Measurements from ENCODE around the gene SHOC2. TPM values are rescaled to one million over a fixed set of nuclear protein-coding genes. Genes with fewer than 3 reads are reported as not detected.

The SHOC2 gene
- total and polyA plus RNA-seq, 9 of the 15 experiments (the other 6 are each of a cell fraction or from before 2014, with no cell fraction given) = 9.2 to 17.5 (median 14.9) TPM

DNA sequence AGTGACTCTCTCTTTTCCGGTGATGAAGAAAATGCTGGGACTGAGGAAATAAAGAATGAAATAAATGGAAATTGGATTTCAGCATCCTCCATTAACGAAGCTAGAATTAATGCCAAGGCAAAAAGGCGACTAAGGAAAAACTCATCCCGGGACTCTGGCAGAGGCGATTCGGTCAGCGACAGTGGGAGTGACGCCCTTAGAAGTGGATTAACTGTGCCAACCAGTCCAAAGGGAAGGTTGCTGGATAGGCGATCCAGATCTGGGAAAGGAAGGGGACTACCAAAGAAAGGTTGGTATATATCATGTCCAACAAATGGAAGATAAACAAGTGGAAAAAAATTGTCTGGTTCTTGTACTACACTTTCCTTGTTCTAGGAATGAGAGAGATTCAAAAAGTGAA is 38.2 kb upstream of the SHOC2 start:
- WGBS (ENCODE audit: insufficient coverage, low coverage, missing lambda C conversion rate) = 92% methylated on average over 8 of the region's 9 CpGs
- H3K4me2 ChIP-seq (ENCODE audit: insufficient read depth, low read length) = no peak overlapping the region
- DNase-seq (ENCODE audit: extremely low read depth in 1 of 4, low spot score in 3 of 4) (no peak), ATAC-seq (no peak), FAIRE-seq (no peak)
- H3K4me1 ChIP-seq (replicated peaks in 1 of 2; ENCODE audit: control insufficient read depth in 2 of 2, insufficient read depth in 2 of 2, low read length in 2 of 2) = peaks cover 0 to 4% of the 10 kb centered on the region in 2 experiments; a peak in 3 of 5 replicates
- no peak overlapping the region for H3K9ac ChIP-seq (ENCODE audit: insufficient read depth in 1 of 2, low read depth in 2 of 2, low read length in 2 of 2)
- no peak overlapping the region for H3K27ac ChIP-seq (ENCODE audit: extremely low read depth, low read depth, low read length)
- no peaks in the 10 kb centered on the region for H3K9me3 ChIP-seq (replicated peaks; ENCODE audit: control insufficient read depth, insufficient read depth, low read depth, low read length)
- in situ Hi-C loops (cut with MboI) = loop anchor here (25.0 kb wide), 1 partner anchor 269 kb away; no protein-coding TSS in a partner anchor
- H3K4me3 ChIP-seq = no peak overlapping the region
- BruUV-seq (replicated peaks) = no TSS peak
- H3K9me1 ChIP-seq (ENCODE audit: control insufficient read depth, insufficient read depth, low read length) = no peaks in the 10 kb centered on the region
- TF ChIP-seq BDP1 (IDR thresholded peaks at IDR 0.05; ENCODE audit: insufficient read depth, insufficient read length) = no peak
- no peak for TF ChIP-seq ZNF644 (tag; IDR thresholded peaks at IDR 0.05; ENCODE audit: low read depth)
- no peaks in the 10 kb centered on the region for H4K20me1 ChIP-seq (replicated peaks; ENCODE audit: control insufficient read depth, insufficient read depth, low read length)
- ChIA-PET POLR2A (no interaction called here), CTCF (ENCODE audit: low intra/inter-chr PET ratio) (no interaction called here)
- no peaks in the 10 kb centered on the region for H3K79me2 ChIP-seq (ENCODE audit: control insufficient read depth, insufficient read depth, low read length)
- no peaks in the 10 kb centered on the region for H3K27me3 ChIP-seq (ENCODE audit: control insufficient read depth in 2 of 2, insufficient read depth in 2 of 2, low read length in 2 of 2)
- H3K36me3 ChIP-seq (ENCODE audit: control insufficient read depth, insufficient read depth, low read length) = peaks cover 15% of the 10 kb centered on the region
- H2AFZ ChIP-seq (ENCODE audit: low read depth, low read length) = no peak overlapping the region
- intact Hi-C loops (cut with micrococcal nuclease) = no loop called here

DNA sequence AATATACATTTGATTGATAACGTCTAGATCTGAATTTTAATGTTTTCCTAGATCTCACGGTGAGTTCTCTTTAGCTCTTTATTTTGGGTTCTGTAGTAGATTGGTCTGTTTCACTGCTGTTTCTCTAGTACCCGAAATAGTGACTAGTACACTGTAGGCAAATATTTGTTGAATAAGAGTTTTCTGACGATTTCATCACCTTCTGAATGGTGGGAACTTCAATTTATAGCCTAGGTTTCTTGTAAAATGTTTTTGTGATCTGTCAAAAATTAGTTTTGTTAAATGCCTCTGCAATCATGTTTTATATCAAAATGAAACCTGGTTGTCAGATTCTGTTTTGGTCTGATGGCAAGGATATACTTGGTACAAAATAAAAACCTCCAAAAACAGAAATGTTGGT is 37.5 kb upstream of the SHOC2 start:
- in situ Hi-C loops (cut with MboI) (loop anchor here (25.0 kb wide), 1 partner anchor 270 kb away; no protein-coding TSS in a partner anchor), intact Hi-C loops (cut with micrococcal nuclease) (no loop called here)
- Histone ChIP-seq H3K27ac (ENCODE audit: extremely low read depth, low read depth, low read length) (no peak overlapping the region), H3K4me1 (replicated peaks in 1 of 2; ENCODE audit: control insufficient read depth in 2 of 2, insufficient read depth in 2 of 2, low read length in 2 of 2) (peaks cover 0 to 5% of the 10 kb centered on the region in 2 experiments; a peak in 3 of 5 replicates), H3K9me3 (replicated peaks; ENCODE audit: control insufficient read depth, insufficient read depth, low read depth, low read length) (no peaks in the 10 kb centered on the region), H2AFZ (ENCODE audit: low read depth, low read length) (no peak overlapping the region), H4K20me1 (replicated peaks; ENCODE audit: control insufficient read depth, insufficient read depth, low read length) (no peaks in the 10 kb centered on the region), H3K9ac (ENCODE audit: insufficient read depth in 1 of 2, low read depth in 2 of 2, low read length in 2 of 2) (no peak overlapping the region), H3K79me2 (ENCODE audit: control insufficient read depth, insufficient read depth, low read length) (no peaks in the 10 kb centered on the region), H3K4me3 (no peak overlapping the region), H3K9me1 (ENCODE audit: control insufficient read depth, insufficient read depth, low read length) (no peaks in the 10 kb centered on the region), H3K4me2 (ENCODE audit: insufficient read depth, low read length) (no peak overlapping the region), H3K27me3 (ENCODE audit: control insufficient read depth in 2 of 2, insufficient read depth in 2 of 2, low read length in 2 of 2) (no peaks in the 10 kb centered on the region), H3K36me3 (ENCODE audit: control insufficient read depth, insufficient read depth, low read length) (peaks cover 15% of the 10 kb centered on the region)
- DNase-seq (ENCODE audit: extremely low read depth in 1 of 4, low spot score in 3 of 4) (no peak), FAIRE-seq (no peak), ATAC-seq (no peak)
- WGBS (ENCODE audit: insufficient coverage, low coverage, missing lambda C conversion rate) = 54% methylated on average over 4 of the region's 4 CpGs
- ChIA-PET POLR2A (no interaction called here), CTCF (ENCODE audit: low intra/inter-chr PET ratio) (no interaction called here)
- no TSS peak for BruUV-seq (replicated peaks)
- TF ChIP-seq, protein P1, sequence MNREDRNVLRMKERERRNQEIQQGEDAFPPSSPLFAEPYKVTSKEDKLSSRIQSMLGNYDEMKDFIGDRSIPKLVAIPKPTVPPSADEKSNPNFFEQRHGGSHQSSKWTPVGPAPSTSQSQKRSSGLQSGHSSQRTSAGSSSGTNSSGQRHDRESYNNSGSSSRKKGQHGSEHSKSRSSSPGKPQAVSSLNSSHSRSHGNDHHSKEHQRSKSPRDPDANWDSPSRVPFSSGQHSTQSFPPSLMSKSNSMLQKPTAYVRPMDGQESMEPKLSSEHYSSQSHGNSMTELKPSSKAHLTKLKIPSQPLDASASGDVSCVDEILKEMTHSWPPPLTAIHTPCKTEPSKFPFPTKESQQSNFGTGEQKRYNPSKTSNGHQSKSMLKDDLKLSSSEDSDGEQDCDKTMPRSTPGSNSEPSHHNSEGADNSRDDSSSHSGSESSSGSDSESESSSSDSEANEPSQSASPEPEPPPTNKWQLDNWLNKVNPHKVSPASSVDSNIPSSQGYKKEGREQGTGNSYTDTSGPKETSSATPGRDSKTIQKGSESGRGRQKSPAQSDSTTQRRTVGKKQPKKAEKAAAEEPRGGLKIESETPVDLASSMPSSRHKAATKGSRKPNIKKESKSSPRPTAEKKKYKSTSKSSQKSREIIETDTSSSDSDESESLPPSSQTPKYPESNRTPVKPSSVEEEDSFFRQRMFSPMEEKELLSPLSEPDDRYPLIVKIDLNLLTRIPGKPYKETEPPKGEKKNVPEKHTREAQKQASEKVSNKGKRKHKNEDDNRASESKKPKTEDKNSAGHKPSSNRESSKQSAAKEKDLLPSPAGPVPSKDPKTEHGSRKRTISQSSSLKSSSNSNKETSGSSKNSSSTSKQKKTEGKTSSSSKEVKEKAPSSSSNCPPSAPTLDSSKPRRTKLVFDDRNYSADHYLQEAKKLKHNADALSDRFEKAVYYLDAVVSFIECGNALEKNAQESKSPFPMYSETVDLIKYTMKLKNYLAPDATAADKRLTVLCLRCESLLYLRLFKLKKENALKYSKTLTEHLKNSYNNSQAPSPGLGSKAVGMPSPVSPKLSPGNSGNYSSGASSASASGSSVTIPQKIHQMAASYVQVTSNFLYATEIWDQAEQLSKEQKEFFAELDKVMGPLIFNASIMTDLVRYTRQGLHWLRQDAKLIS (CRISPR knock-in tag; IDR thresholded peaks at IDR 0.05) = no peak
- TF ChIP-seq ZKSCAN1 (IDR thresholded peaks at IDR 0.05; ENCODE audit: low read depth, low read length) (no peak), POLR2AphosphoS2 (IDR thresholded peaks at IDR 0.05; ENCODE audit: low read length) (no peak), E2F3 (CRISPR knock-in tag; IDR thresholded peaks at IDR 0.05) (no peak), JUN (IDR thresholded peaks at IDR 0.05; ENCODE audit: borderline replicate concordance, low read depth, low read length) (no peak), JUN (CRISPR knock-in tag; IDR thresholded peaks at IDR 0.05; ENCODE audit: borderline replicate concordance) (no peak), POLR2A (conservative IDR thresholded peaks at IDR 0.05) (no peak), MEIS2 (IDR thresholded peaks at IDR 0.05; ENCODE audit: partially characterized antibody) (no peak), MCM3 (IDR thresholded peaks at IDR 0.05) (no peak)
- TF ChIP-seq, protein P2, sequence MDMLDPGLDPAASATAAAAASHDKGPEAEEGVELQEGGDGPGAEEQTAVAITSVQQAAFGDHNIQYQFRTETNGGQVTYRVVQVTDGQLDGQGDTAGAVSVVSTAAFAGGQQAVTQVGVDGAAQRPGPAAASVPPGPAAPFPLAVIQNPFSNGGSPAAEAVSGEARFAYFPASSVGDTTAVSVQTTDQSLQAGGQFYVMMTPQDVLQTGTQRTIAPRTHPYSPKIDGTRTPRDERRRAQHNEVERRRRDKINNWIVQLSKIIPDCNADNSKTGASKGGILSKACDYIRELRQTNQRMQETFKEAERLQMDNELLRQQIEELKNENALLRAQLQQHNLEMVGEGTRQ (CRISPR knock-in tag; IDR thresholded peaks at IDR 0.05) = no peak

Data from K562 (cell line).